ENCODE results near the gene TTC6.

TTC6 gene

DNA sequence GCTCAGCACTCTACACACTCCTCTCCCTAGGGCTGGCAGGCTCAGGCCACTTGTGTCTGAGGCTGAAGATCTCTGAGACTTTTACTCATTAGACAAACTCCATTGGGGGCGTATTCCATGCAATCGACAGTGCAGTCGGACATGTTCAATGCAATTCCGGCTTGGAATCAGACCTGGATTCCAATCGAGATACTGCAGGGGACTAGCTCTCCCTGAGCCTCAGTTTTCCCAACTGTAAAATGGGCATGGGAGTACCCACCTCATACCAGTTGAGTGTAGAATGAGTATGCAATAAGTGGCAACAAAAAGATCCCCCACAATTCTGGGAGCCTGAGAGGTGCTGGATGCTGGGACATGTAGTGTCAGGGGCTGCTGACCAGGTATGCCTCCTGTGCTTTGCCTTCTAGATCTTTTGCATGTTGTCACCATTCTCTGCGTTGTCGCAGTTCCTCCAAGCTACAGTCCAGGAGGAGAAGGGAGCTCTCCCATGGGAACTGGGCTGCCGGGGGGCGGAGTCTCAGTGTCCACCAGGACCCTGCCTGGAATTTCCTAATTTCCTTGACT lies 8.3 kb downstream of the TTC6 start:
- DNase-seq (ENCODE audit: extremely low read depth, low read depth): no peak
- H3K4me3 ChIP-seq (replicated peaks; ENCODE audit: low read depth, low read length): no peak overlapping the region
- no peak for TF ChIP-seq CTCF (IDR thresholded peaks at IDR 0.05; ENCODE audit: low read depth, low read length, missing control alignments)

DNA sequence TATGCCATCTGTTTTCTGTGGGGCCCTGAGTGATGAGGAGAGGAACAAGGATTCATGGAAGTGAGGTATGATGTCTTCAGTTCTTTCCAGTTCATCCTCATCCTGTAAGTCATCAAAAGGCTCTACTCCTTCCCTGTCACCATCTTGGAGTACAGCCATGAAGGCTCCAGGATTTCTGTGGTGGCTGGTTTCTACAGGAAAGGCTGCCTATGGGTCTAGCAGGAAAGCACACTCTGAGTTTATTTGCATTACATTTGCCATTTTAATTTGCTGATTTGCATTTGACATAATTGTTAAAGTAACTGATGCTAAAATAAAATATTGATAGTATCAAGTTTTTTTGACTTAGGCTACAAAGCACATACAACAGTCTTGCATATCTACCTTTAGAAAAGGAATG lies 11.2 kb downstream of the TTC6 start:
- H3K4me3 ChIP-seq (replicated peaks; ENCODE audit: low read depth, low read length): no peak overlapping the region
- no peak for TF ChIP-seq CTCF (IDR thresholded peaks at IDR 0.05; ENCODE audit: low read depth, low read length, missing control alignments)
- DNase-seq (ENCODE audit: extremely low read depth, low read depth): no peak

- TF ChIP-seq CTCF (IDR thresholded peaks at IDR 0.05; ENCODE audit: low read depth, low read length, missing control alignments): no peak
- no peak for DNase-seq (ENCODE audit: extremely low read depth, low read depth)
- H3K4me3 ChIP-seq (replicated peaks; ENCODE audit: low read depth, low read length): no peak overlapping the region
Observed at GRCh38 chr14:37608649-37609048, 13.2 kb downstream of the TTC6 start.

GRCh38 chr14:37610945-37611523 lies 15.6 kb downstream of the TTC6 start:
- no peak for DNase-seq (ENCODE audit: extremely low read depth, low read depth)
- no peak overlapping the region for H3K4me3 ChIP-seq (replicated peaks; ENCODE audit: low read depth, low read length)
- no peak for TF ChIP-seq CTCF (IDR thresholded peaks at IDR 0.05; ENCODE audit: low read depth, low read length, missing control alignments)

GRCh38 chr14:37615582-37616289 lies 20.3 kb downstream of the TTC6 start:
- no peak for DNase-seq (ENCODE audit: extremely low read depth, low read depth)
- no peak overlapping the region for H3K4me3 ChIP-seq (replicated peaks; ENCODE audit: low read depth, low read length)
- no peak for TF ChIP-seq CTCF (IDR thresholded peaks at IDR 0.05; ENCODE audit: low read depth, low read length, missing control alignments)

DNA sequence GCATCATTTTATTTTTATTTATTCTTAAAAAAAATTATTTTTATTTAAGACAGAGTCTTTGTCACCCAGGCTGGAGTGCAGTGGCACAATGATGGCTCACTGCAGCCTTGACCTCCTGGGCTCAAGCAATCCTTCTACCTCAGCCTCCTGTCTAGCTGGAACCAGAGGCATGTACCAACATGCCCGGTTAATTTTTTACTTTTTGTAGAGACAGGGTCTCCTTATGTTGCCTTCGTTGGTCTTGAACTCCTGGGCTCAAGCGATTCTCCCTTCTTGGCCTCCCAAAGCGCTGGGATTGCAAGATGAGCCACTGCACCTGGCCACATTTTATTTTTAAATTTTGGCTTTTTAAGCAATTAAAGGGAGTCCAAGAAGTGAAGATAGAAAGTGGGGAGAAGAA lies 21.4 kb downstream of the TTC6 start:
- no peak for TF ChIP-seq CTCF (IDR thresholded peaks at IDR 0.05; ENCODE audit: low read depth, low read length, missing control alignments)
- DNase-seq (ENCODE audit: extremely low read depth, low read depth): no peak
- H3K4me3 ChIP-seq (replicated peaks; ENCODE audit: low read depth, low read length): no peak overlapping the region

Data from HFF-Myc (cell line).